ENCODE data around the gene GPR27. TPM values are rescaled to one million over a fixed set of nuclear protein-coding genes. Genes with fewer than 3 reads are reported as not detected.

Gene GPR27
- total RNA-seq, 4 donors from 2014 or later: 2.3 to 11.0 (median 5.5) TPM

DNA sequence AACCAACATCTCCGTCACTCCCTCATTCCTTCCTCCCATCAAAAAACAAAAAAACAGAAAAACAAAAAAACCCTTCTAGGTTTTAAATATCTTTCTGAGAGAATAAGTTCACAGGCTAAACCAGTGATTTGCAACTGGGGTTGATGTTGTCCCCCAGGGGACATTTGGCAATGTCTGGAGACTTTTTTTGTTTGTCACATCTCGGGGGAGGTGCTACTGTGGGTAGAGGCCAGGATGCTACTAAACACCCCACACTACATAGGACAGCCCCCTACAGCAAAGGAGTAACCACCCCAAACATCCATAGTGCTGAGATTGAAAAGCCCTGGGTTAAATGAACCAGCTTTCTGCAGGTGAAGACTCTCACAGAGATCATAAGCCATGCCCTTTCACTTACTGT is 48.3 kb downstream of the GPR27 start:
- 88 to 90% methylated on average over 2 of the region's 2 CpGs for WGBS, 2 donors
- intact Hi-C loops (cut with DNase I): no loop called here
- no peak for DNase-seq
- no peaks in the 10 kb centered on the region for H3K4me1 ChIP-seq
- no peaks in the 10 kb centered on the region for H3K27me3 ChIP-seq
- H3K27ac ChIP-seq: no peak overlapping the region
- no peaks in the 10 kb centered on the region for H3K9me3 ChIP-seq
- no peaks in the 10 kb centered on the region for H3K36me3 ChIP-seq
- TF ChIP-seq POLR2A (IDR thresholded peaks at IDR 0.05): no peak
- TF ChIP-seq, protein P1, sequence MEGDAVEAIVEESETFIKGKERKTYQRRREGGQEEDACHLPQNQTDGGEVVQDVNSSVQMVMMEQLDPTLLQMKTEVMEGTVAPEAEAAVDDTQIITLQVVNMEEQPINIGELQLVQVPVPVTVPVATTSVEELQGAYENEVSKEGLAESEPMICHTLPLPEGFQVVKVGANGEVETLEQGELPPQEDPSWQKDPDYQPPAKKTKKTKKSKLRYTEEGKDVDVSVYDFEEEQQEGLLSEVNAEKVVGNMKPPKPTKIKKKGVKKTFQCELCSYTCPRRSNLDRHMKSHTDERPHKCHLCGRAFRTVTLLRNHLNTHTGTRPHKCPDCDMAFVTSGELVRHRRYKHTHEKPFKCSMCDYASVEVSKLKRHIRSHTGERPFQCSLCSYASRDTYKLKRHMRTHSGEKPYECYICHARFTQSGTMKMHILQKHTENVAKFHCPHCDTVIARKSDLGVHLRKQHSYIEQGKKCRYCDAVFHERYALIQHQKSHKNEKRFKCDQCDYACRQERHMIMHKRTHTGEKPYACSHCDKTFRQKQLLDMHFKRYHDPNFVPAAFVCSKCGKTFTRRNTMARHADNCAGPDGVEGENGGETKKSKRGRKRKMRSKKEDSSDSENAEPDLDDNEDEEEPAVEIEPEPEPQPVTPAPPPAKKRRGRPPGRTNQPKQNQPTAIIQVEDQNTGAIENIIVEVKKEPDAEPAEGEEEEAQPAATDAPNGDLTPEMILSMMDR (IDR thresholded peaks at IDR 0.05): no peak
- no peak overlapping the region for H3K4me3 ChIP-seq (replicated peaks in 1 of 3)

DNA sequence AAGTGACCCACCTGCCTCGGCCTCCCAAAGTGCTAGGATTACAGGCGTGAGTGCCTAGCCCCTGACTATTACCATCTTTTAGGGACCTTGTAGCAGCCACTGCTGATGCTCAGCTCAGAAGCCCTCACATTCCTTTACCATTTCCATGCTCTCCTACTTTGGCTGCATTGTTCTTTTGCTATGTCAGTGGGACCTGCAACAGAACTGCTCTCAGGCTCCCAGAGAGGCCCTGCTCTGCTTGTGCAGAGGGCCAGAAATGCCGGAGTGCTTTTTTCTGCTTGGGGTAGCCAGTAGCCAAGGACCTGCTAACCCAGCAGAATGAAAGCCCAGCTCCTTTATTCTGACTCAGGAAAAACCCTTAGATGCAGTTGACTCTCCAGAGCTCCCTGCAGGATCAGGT is 49.6 kb downstream of the GPR27 start:
- Histone ChIP-seq H3K4me3 (replicated peaks in 1 of 3) (no peak overlapping the region), H3K27ac (no peak overlapping the region), H3K4me1 (no peaks in the 10 kb centered on the region), H3K36me3 (no peaks in the 10 kb centered on the region), H3K27me3 (no peaks in the 10 kb centered on the region), H3K9me3 (no peaks in the 10 kb centered on the region)
- TF ChIP-seq, protein P1 (IDR thresholded peaks at IDR 0.05): no peak
- no peak for TF ChIP-seq POLR2A (IDR thresholded peaks at IDR 0.05)
- intact Hi-C loops (cut with DNase I): no loop called here
- WGBS, 2 donors: 88 to 93% methylated on average over 3 of the region's 3 CpGs
- no peak for DNase-seq

DNA sequence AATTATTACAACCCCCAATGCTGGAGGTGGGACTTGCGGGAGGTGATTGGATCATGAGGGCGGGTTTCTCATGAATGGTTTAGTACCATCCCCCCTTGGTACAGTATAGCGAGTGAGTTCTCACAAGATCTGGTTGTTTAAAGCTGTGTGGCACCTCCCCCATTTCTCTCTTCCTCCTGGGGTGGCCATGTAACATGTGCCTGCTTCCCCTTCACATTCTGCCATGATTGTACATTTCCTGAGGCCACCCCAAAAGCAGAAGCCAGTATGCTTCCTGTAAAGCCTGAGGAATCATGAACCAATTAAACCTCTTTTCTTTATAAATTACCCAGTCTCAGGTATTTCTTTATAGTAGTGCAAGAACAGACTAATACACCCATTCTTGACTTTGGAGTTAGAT is 51.5 kb downstream of the GPR27 start:
- no peak for DNase-seq
- Histone ChIP-seq H3K27me3 (no peaks in the 10 kb centered on the region), H3K4me3 (replicated peaks in 1 of 3) (no peak overlapping the region), H3K27ac (no peak overlapping the region), H3K9me3 (no peaks in the 10 kb centered on the region), H3K36me3 (no peaks in the 10 kb centered on the region), H3K4me1 (no peaks in the 10 kb centered on the region)
- no peak for TF ChIP-seq POLR2A (IDR thresholded peaks at IDR 0.05)
- TF ChIP-seq, protein P1 (IDR thresholded peaks at IDR 0.05): no peak
- WGBS, 2 donors: 90 to 100% methylated on average over 3 of the region's 3 CpGs
- intact Hi-C loops (cut with DNase I): no loop called here

DNA sequence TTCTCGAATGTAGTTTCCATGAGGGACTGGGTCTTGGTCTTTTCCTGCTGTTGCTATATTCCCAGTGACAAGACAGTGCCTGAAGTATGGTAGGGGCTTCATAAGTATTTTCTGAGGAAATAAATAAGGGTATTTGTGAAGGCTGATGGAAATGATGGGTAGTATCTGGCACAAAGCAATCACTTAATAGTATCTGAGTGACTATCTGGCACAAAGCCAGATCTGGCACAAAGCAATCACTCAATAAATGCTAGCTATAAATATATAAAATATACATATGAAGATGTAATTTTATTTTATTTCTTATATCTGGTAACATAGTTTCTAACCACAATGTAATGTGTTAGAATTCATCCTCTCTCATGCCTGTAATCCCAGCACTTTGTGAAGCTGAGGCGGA is 52.0 kb downstream of the GPR27 start:
- Histone ChIP-seq H3K36me3 (no peaks in the 10 kb centered on the region), H3K4me3 (replicated peaks in 1 of 3) (no peak overlapping the region), H3K27ac (no peak overlapping the region), H3K4me1 (no peaks in the 10 kb centered on the region), H3K9me3 (no peaks in the 10 kb centered on the region), H3K27me3 (no peaks in the 10 kb centered on the region)
- intact Hi-C loops (cut with DNase I): no loop called here
- TF ChIP-seq POLR2A (IDR thresholded peaks at IDR 0.05): no peak
- TF ChIP-seq, protein P1 (IDR thresholded peaks at IDR 0.05): no peak
- no peak for DNase-seq
- WGBS, 2 donors: 90 to 94% methylated on average over 2 of the region's 2 CpGs

Other genes with a start within 250 kb of the GPR27 start
- gene FOXP1, start 170.1 kb upstream of the GPR27 start, total RNA-seq: 100 to 1,000 TPM; 111 to 187 (median 141) TPM
- 10 to 100 TPM; 18.4 to 26.6 (median 26.0) TPM for gene EIF4E3, start 28.5 kb upstream of the GPR27 start, total RNA-seq
- not detected for gene PROK2, start 31.3 kb downstream of the GPR27 start, total RNA-seq